SK-N-SH (cell line): Measurements from ENCODE around the gene UTS2. TPM values are rescaled to one million over a fixed set of nuclear protein-coding genes. Genes with fewer than 3 reads are reported as not detected.

ENCODE experiments used
- CTCF ChIA-PET: fragments of 300-600, 350-600 bp; formaldehyde crosslinking; extraction: SDS; loops from one replicate; lab custom pipeline; 2021; lab: Yijun Ruan, JAX
- POLR2A ChIA-PET: fragments of 350-600 bp; sonication (Branson Sonifier 250); formaldehyde crosslinking; extraction: SDS; loops from one replicate; lab custom pipeline; 2020; ENCODE audit warnings: antibody characterized with exemption, inconsistent platforms; lab: Yijun Ruan, JAX
- DNase-seq: peaks from one replicate; pipeline ENCODE4 v3.0.0; 2012
- H2AFZ ChIP-seq: fragments of 200-600 bp; sonication (generic); 2 replicates; pipeline ENCODE4 v1.8.1; 2016; ENCODE audit warnings: antibody characterized with exemption, mild to moderate bottlenecking, low read depth
- H3F3A ChIP-seq: fragments of 200-600 bp; sonication (generic); replicated peaks from 2 replicates; pipeline ENCODE3; 2016; ENCODE audit warnings: antibody characterized with exemption, mild to moderate bottlenecking; ENCODE audit not compliant: insufficient read depth
- H3K27ac ChIP-seq, 2 experiments: fragments of 200-500 bp in 1 of 2; fragments of 200-600 bp in 1 of 2; sonication (Bioruptor generic) in 1 of 2; sonication (generic), shearing (Covaris generic) in 1 of 2; 2 replicates each; pipeline versions ENCODE4 v1.5.1 to v1.6.1; 2014 to 2016; ENCODE audit warnings: low read depth in 2 of 2, inconsistent platforms in 1 of 2, low read length in 1 of 2, mild to moderate bottlenecking in 1 of 2, mixed read lengths in 1 of 2
- H3K27me3 ChIP-seq: fragments of 200-600 bp; sonication (generic), shearing (Covaris generic); 2 replicates; pipeline ENCODE4 v1.6.1; 2016; ENCODE audit warnings: mixed run types; ENCODE audit not compliant: insufficient read depth
- H3K36me3 ChIP-seq, 2 experiments: fragments of 200-500 bp in 1 of 2; fragments of 200-600 bp in 1 of 2; sonication (Bioruptor generic) in 1 of 2; sonication (generic) in 1 of 2; replicated peaks in 1 of 2; 2 replicates each; pipeline versions ENCODE3 to v1.5.1; 2014 to 2016; ENCODE audit warnings: low read length in 1 of 2, mild to moderate bottlenecking in 1 of 2; ENCODE audit not compliant: insufficient read depth in 2 of 2, control insufficient read depth in 1 of 2
- H3K4me1 ChIP-seq, 2 experiments: fragments of 200-500 bp in 1 of 2; fragments of 200-600 bp in 1 of 2; sonication (Bioruptor generic) in 1 of 2; sonication (generic), shearing (Covaris generic) in 1 of 2; 2 replicates each; pipeline versions ENCODE4 v1.5.1 to v1.6.1; 2014 to 2016; ENCODE audit warnings: low read depth in 1 of 2, low read length in 1 of 2, mixed run types in 1 of 2; ENCODE audit not compliant: insufficient read depth in 2 of 2, control insufficient read depth in 1 of 2
- H3K4me2 ChIP-seq: fragments of 200-600 bp; sonication (generic), shearing (Covaris generic); 2 replicates; pipeline ENCODE4 v1.6.1; 2017; ENCODE audit warnings: mixed run types
- H3K4me3 ChIP-seq, 2 experiments: fragments of 200-500 bp in 1 of 2; fragments of 200-600 bp in 1 of 2; sonication (Bioruptor generic) in 1 of 2; sonication (generic), shearing (Covaris generic) in 1 of 2; 2 replicates each; pipeline versions ENCODE4 v1.5.1 to v1.8.1; 2014 to 2016; ENCODE audit warnings: low read depth in 2 of 2, inconsistent platforms in 1 of 2, low read length in 1 of 2, mild to moderate bottlenecking in 1 of 2, mixed read lengths in 1 of 2, moderate library complexity in 1 of 2
- H3K79me2 ChIP-seq: fragments of 200-600 bp; sonication (generic); 2 replicates; pipeline ENCODE4 v1.8.1; 2017; ENCODE audit warnings: mild to moderate bottlenecking; ENCODE audit not compliant: insufficient read depth
- H3K9ac ChIP-seq: fragments of 200-600 bp; sonication (generic); 2 replicates; pipeline ENCODE4 v1.6.1; 2017; ENCODE audit warnings: mixed run types
- H3K9me2 ChIP-seq: fragments of 200-600 bp; sonication (generic); 2 replicates; pipeline ENCODE4 v1.6.1; 2017; ENCODE audit warnings: mixed run types
- H3K9me3 ChIP-seq: fragments of 200-600 bp; sonication (generic); 2 replicates; pipeline ENCODE4 v1.6.1; 2017; ENCODE audit warnings: mixed run types, mild to moderate bottlenecking, moderate library complexity
- H4K20me1 ChIP-seq: fragments of 200-600 bp; sonication (generic); 2 replicates; pipeline ENCODE4 v1.6.1; 2017; ENCODE audit warnings: mild to moderate bottlenecking, mixed run types; ENCODE audit not compliant: insufficient read depth
- ELF1 ChIP-seq: IDR thresholded peaks from 2 replicates; pipeline ENCODE4 v1.4.0; 2012
- FOSL2 ChIP-seq: IDR thresholded peaks from 2 replicates; pipeline ENCODE4 v1.4.0; 2012; ENCODE audit warnings: low read depth, mild to moderate bottlenecking, moderate library complexity, borderline replicate concordance
- GABPA ChIP-seq: IDR thresholded peaks from 2 replicates; pipeline ENCODE4 v1.4.0; 2012; ENCODE audit warnings: low read depth, mild to moderate bottlenecking
- GATA2 ChIP-seq: sonication (generic); formaldehyde crosslinking; IDR thresholded peaks from 2 replicates; pipeline ENCODE4 v1.5.0; 2020; ENCODE audit warnings: mild to moderate bottlenecking, missing genetic modification reagents
- MXI1 ChIP-seq: IDR thresholded peaks from 2 replicates; pipeline ENCODE4 v1.6.1; 2012; ENCODE audit warnings: mild to moderate bottlenecking, low read depth, low read length, improper control_type of control experiment
- NFIC ChIP-seq: IDR thresholded peaks from 2 replicates; pipeline ENCODE4 v1.4.0; 2012; ENCODE audit warnings: borderline replicate concordance
- NRF1 ChIP-seq: IDR thresholded peaks from 2 replicates; pipeline ENCODE4 v1.6.1; 2012; ENCODE audit warnings: low read depth, mild to moderate bottlenecking, low read length
- POLR2AphosphoS5 ChIP-seq: IDR thresholded peaks from 2 replicates; pipeline ENCODE4 v1.6.1; 2012; ENCODE audit warnings: low read depth, low read length
- RCOR1 ChIP-seq: fragments of 150-350 bp; IDR thresholded peaks from 2 replicates; pipeline ENCODE4 v1.6.1; 2017; ENCODE audit warnings: antibody characterized with exemption, low read length
- RFX5 ChIP-seq: IDR thresholded peaks from 2 replicates; pipeline ENCODE4 v1.6.1; 2012; ENCODE audit warnings: mild to moderate bottlenecking, improper control_type of control experiment, low read length
- RXRA ChIP-seq: IDR thresholded peaks from 2 replicates; pipeline ENCODE4 v1.4.0; 2012; ENCODE audit warnings: low read depth, mild to moderate bottlenecking, borderline replicate concordance
- TCF12 ChIP-seq: IDR thresholded peaks from 2 replicates; pipeline ENCODE4 v1.4.0; 2012
- TEAD4 ChIP-seq: IDR thresholded peaks from 2 replicates; pipeline ENCODE4 v1.4.0; 2012; ENCODE audit warnings: mild to moderate bottlenecking, borderline replicate concordance; ENCODE audit not compliant: insufficient read depth
- YY1 ChIP-seq: IDR thresholded peaks from 2 replicates; pipeline ENCODE4 v1.4.0; 2012; ENCODE audit warnings: low read depth, mild to moderate bottlenecking
- WGBS: methylation state at CpG from one replicate; pipeline ENCODE4 v1.1.6; 2017; ENCODE audit warnings: low lambda C conversion rate; 5-methylcytosine and 5-hydroxymethylcytosine counted together
- polyA plus RNA-seq, 3 experiments: library from polyadenylated mRNA; depleted of rRNA; stranded (reverse); fragments of >200 nt; gene quantifications; 2 replicates each; pipeline ENCODE4 v1.2.3, GENCODE V29; 2012
- TF ChIP-seq, protein P1 (sequence below): IDR thresholded peaks from 2 replicates; pipeline ENCODE4 v1.4.0; 2012; ENCODE audit warnings: low read depth
- TF ChIP-seq, protein P2 (sequence below): IDR thresholded peaks from 2 replicates; pipeline ENCODE4; 2012
- TF ChIP-seq, protein P3 (sequence below): IDR thresholded peaks from 2 replicates; pipeline ENCODE4 v1.4.0; 2012; ENCODE audit warnings: low read depth, borderline replicate concordance
- TF ChIP-seq, protein P4 (sequence below): fragments of 200-600 bp; sonication (generic); IDR thresholded peaks from 2 replicates; pipeline ENCODE4 v1.6.1; 2017; ENCODE audit warnings: antibody characterized with exemption, mild to moderate bottlenecking, moderate library complexity

Gene UTS2
- polyA plus RNA-seq, 1 of the 3 experiments (the other 2 are of a cell fraction): 0.13 TPM

DNA sequence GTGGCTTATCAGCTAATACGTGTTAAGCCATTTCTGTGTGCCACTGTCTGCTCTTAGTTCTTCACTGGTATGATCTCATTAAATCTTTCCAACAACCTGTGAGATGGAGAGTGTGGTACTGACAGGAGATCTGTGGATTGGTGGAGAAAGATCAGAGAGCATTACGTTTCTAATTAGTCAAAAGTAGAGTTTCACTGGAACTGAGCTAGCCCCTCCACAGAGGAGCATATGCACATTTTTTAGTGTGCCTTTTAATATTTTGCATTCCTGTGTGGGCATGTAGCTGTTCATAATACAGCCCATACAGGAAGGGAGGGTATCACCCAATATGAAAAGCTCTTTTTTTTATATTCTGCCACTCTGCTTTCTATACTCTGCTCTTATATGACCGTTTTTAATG lies 31.6 kb downstream of the UTS2 start:
- no peak overlapping the region for H3K4me3 ChIP-seq
- CTCF ChIA-PET: interaction anchor here (1.2 to 1.9 kb wide), 3 partner anchors 13 to 154 kb away, joined by 3 to 8 read pairs (median 3); no protein-coding TSS in a partner anchor
- no peaks in the 10 kb centered on the region for H3K9me2 ChIP-seq
- H3K9me3 ChIP-seq: no peaks in the 10 kb centered on the region
- no peaks in the 10 kb centered on the region for H3K4me1 ChIP-seq
- no peak overlapping the region for H3K9ac ChIP-seq
- no peaks in the 10 kb centered on the region for H3K27me3 ChIP-seq
- DNase-seq: no peak
- no peak for TF ChIP-seq RXRA
- no peak for TF ChIP-seq RFX5
- TF ChIP-seq NFIC: no peak
- TF ChIP-seq, protein P1, sequence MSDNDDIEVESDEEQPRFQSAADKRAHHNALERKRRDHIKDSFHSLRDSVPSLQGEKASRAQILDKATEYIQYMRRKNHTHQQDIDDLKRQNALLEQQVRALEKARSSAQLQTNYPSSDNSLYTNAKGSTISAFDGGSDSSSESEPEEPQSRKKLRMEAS: no peak
- TF ChIP-seq TEAD4: no peak
- TF ChIP-seq, protein P2, sequence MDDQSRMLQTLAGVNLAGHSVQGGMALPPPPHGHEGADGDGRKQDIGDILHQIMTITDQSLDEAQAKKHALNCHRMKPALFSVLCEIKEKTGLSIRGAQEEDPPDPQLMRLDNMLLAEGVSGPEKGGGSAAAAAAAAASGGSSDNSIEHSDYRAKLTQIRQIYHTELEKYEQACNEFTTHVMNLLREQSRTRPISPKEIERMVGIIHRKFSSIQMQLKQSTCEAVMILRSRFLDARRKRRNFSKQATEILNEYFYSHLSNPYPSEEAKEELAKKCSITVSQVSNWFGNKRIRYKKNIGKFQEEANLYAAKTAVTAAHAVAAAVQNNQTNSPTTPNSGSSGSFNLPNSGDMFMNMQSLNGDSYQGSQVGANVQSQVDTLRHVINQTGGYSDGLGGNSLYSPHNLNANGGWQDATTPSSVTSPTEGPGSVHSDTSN: no peak
- TF ChIP-seq GABPA: no peak
- no peak for TF ChIP-seq NRF1
- no peak for TF ChIP-seq FOSL2
- no peak for TF ChIP-seq GATA2 (CRISPR knock-in tag)
- TF ChIP-seq, protein P3, sequence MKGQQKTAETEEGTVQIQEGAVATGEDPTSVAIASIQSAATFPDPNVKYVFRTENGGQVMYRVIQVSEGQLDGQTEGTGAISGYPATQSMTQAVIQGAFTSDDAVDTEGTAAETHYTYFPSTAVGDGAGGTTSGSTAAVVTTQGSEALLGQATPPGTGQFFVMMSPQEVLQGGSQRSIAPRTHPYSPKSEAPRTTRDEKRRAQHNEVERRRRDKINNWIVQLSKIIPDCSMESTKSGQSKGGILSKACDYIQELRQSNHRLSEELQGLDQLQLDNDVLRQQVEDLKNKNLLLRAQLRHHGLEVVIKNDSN: no peak
- TF ChIP-seq MXI1: no peak
- TF ChIP-seq ELF1: no peak
- TF ChIP-seq POLR2AphosphoS5: no peak
- no peak for TF ChIP-seq RCOR1
- TF ChIP-seq TCF12: no peak
- TF ChIP-seq YY1: no peak
- TF ChIP-seq, protein P4, sequence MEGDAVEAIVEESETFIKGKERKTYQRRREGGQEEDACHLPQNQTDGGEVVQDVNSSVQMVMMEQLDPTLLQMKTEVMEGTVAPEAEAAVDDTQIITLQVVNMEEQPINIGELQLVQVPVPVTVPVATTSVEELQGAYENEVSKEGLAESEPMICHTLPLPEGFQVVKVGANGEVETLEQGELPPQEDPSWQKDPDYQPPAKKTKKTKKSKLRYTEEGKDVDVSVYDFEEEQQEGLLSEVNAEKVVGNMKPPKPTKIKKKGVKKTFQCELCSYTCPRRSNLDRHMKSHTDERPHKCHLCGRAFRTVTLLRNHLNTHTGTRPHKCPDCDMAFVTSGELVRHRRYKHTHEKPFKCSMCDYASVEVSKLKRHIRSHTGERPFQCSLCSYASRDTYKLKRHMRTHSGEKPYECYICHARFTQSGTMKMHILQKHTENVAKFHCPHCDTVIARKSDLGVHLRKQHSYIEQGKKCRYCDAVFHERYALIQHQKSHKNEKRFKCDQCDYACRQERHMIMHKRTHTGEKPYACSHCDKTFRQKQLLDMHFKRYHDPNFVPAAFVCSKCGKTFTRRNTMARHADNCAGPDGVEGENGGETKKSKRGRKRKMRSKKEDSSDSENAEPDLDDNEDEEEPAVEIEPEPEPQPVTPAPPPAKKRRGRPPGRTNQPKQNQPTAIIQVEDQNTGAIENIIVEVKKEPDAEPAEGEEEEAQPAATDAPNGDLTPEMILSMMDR: no peak
- H3K4me2 ChIP-seq: no peak overlapping the region
- H2AFZ ChIP-seq: no peak overlapping the region
- peaks cover 43 to 59% of the 10 kb centered on the region in 2 experiments for H3K36me3 ChIP-seq
- no peaks in the 10 kb centered on the region for H3K79me2 ChIP-seq
- no peaks in the 10 kb centered on the region for H4K20me1 ChIP-seq
- H3F3A ChIP-seq: no peaks in the 10 kb centered on the region
- POLR2A ChIA-PET: no interaction called here
- WGBS: 80% methylated on average over 3 of the region's 3 CpGs
- H3K27ac ChIP-seq: no peak overlapping the region
